Testis (tissue), 2 donors: ENCODE data around the gene OR9Q1.

Source experiments
- POLR2A ChIP-seq: fragments of 450-650 bp; IDR thresholded peaks from one replicate; pipeline ENCODE4 v1.6.1; 2017; ENCODE audit warnings: antibody characterized with exemption, mild to moderate bottlenecking, moderate library complexity
- TF ChIP-seq, protein P1 (sequence below), 3 experiments: fragments of 450-650 bp in 2 of 3; fragments of 200-600 bp in 1 of 3; sonication (generic) in 1 of 3; IDR thresholded peaks; one replicate each; pipeline ENCODE4 v1.5.1; 2016 to 2019; ENCODE audit warnings: antibody characterized with exemption in 3 of 3, mild to moderate bottlenecking in 2 of 3, moderate library complexity in 1 of 3

DNA sequence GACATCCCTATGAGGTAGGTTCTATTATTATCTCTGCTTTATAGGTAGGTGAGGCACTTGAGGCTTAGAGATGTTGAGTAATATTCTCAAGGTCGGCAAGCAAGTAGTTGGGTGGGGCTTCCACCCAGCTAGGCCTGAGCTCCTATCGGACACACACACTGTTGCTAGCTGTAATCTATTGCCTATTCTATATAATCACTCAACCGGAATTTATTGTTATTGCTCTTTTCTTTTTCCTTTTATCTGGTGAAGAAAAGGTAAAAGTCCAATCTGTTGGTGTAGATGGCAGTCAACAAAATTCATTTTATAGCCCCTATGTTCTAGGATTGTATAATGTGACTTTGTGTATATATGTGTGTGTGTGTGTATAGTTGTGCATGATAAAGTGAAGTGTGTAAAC, 168.5 kb downstream of the OR9Q1 start:
- TF ChIP-seq, protein P1, sequence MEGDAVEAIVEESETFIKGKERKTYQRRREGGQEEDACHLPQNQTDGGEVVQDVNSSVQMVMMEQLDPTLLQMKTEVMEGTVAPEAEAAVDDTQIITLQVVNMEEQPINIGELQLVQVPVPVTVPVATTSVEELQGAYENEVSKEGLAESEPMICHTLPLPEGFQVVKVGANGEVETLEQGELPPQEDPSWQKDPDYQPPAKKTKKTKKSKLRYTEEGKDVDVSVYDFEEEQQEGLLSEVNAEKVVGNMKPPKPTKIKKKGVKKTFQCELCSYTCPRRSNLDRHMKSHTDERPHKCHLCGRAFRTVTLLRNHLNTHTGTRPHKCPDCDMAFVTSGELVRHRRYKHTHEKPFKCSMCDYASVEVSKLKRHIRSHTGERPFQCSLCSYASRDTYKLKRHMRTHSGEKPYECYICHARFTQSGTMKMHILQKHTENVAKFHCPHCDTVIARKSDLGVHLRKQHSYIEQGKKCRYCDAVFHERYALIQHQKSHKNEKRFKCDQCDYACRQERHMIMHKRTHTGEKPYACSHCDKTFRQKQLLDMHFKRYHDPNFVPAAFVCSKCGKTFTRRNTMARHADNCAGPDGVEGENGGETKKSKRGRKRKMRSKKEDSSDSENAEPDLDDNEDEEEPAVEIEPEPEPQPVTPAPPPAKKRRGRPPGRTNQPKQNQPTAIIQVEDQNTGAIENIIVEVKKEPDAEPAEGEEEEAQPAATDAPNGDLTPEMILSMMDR (IDR thresholded peaks at IDR 0.05): no peak
- no peak for TF ChIP-seq POLR2A
